Thymus (tissue), 14 donors: ENCODE measurements around the gene ATP5PB. TPM values are rescaled to one million over a fixed set of nuclear protein-coding genes. Genes with fewer than 3 reads are reported as not detected.

Experiments used
- DNase-seq, 9 donors: peaks; one replicate each; pipeline ENCODE4 v3.0.0-alpha.2; 2013; ENCODE audit warnings: low spot score in 9 of 9, low read depth in 6 of 9, missing footprints in 1 of 9
- H3K27ac ChIP-seq, 2 donors: one replicate each; pipeline ENCODE4 v1.5.1; 2013; ENCODE audit warnings: control low read depth in 1 of 2, low read depth in 1 of 2, low read length in 1 of 2, mild to moderate bottlenecking in 1 of 2, moderate library complexity in 1 of 2
- H3K27me3 ChIP-seq, 2 donors: one replicate each; pipeline ENCODE4 v1.5.1; 2013; ENCODE audit warnings: low read length in 1 of 2; ENCODE audit not compliant: control insufficient read depth in 2 of 2, insufficient read depth in 1 of 2
- H3K36me3 ChIP-seq, 2 donors: one replicate each; pipeline ENCODE4 v1.5.1; 2013; ENCODE audit warnings: low read length in 1 of 2, mild to moderate bottlenecking in 1 of 2, moderate library complexity in 1 of 2; ENCODE audit not compliant: control insufficient read depth in 2 of 2, insufficient read depth in 2 of 2
- H3K4me1 ChIP-seq, 2 donors: one replicate each; pipeline ENCODE4 v1.5.1; 2013; ENCODE audit warnings: low read length in 2 of 2; ENCODE audit not compliant: control insufficient read depth in 2 of 2, insufficient read depth in 2 of 2
- H3K4me3 ChIP-seq, 2 donors: one replicate each; pipeline ENCODE4 v1.5.1; 2013; ENCODE audit warnings: low read length in 2 of 2, control low read depth in 1 of 2, mild to moderate bottlenecking in 1 of 2
- H3K9me3 ChIP-seq, 2 donors: one replicate each; pipeline ENCODE4 v1.5.1; 2013; ENCODE audit warnings: low read length in 1 of 2, mild to moderate bottlenecking in 1 of 2; ENCODE audit not compliant: control insufficient read depth in 2 of 2, insufficient read depth in 1 of 2
- WGBS: extraction: QIAGEN DNeasy Blood & Tissue Kit; methylation state at CpG from one replicate; pipeline ENCODE4 v1.1.7; 2013; 5-methylcytosine and 5-hydroxymethylcytosine counted together
- long read RNA-seq, 10 donors: transcript quantifications; one replicate each; lab custom pipeline, GENCODE V29; 2026
- polyA plus RNA-seq: library from polyadenylated mRNA; stranded (reverse); fragments of 200-250 nt; gene quantifications from one replicate; pipeline ENCODE4 v1.2.3, GENCODE V29; 2013
- total RNA-seq: library from RNA; stranded (reverse); fragments of 120-200 nt; gene quantifications from one replicate; pipeline ENCODE4 v1.2.4, GENCODE V29; 2013
- donor health status: healthy.

The ATP5PB gene
- total RNA-seq (522 TPM), polyA plus RNA-seq (311 TPM)
- long read RNA-seq, donor 1, transcript ATP5PB-202 (7 exons, 3,156 nt) = major isoform, 23 of 29 reads
- long read RNA-seq, donor 1, partial matches to known transcripts = 6 of 29 reads
- long read RNA-seq, donor 1, other reads (novel, unspliced or antisense) = 0 of 29 reads
- long read RNA-seq, donor 2, transcript ATP5PB-202 (7 exons, 3,156 nt) = major isoform, 155 of 213 reads
- long read RNA-seq, donor 2, partial matches to known transcripts = 39 of 213 reads
- long read RNA-seq, donor 2, other reads (novel, unspliced or antisense) = 15 of 213 reads
- long read RNA-seq, donor 3, transcript ATP5PB-201 (6 exons, 1,040 nt) = minor isoform, 7 of 356 reads
- long read RNA-seq, donor 3, transcript ATP5PB-202 (7 exons, 3,156 nt) = major isoform, 214 of 356 reads
- long read RNA-seq, donor 3, partial matches to known transcripts = 84 of 356 reads
- long read RNA-seq, donor 3, other reads (novel, unspliced or antisense) = 51 of 356 reads
- long read RNA-seq, donor 4, transcript ATP5PB-202 (7 exons, 3,156 nt) = major isoform, 77 of 114 reads
- long read RNA-seq, donor 4, partial matches to known transcripts = 37 of 114 reads
- long read RNA-seq, donor 4, other reads (novel, unspliced or antisense) = 0 of 114 reads
- long read RNA-seq, donor 5, transcript ATP5PB-201 (6 exons, 1,040 nt) = minor isoform, 7 of 355 reads
- long read RNA-seq, donor 5, transcript ATP5PB-202 (7 exons, 3,156 nt) = major isoform, 228 of 355 reads
- long read RNA-seq, donor 5, partial matches to known transcripts = 103 of 355 reads
- long read RNA-seq, donor 5, other reads (novel, unspliced or antisense) = 16 of 355 reads
- long read RNA-seq, donor 6, transcript ATP5PB-202 (7 exons, 3,156 nt) = major isoform, 67 of 134 reads
- long read RNA-seq, donor 6, partial matches to known transcripts = 65 of 134 reads
- long read RNA-seq, donor 6, other reads (novel, unspliced or antisense) = 0 of 134 reads
- long read RNA-seq, donor 7, transcript ATP5PB-201 (6 exons, 1,040 nt) = minor isoform, 6 of 162 reads
- long read RNA-seq, donor 7, transcript ATP5PB-202 (7 exons, 3,156 nt) = major isoform, 127 of 162 reads
- long read RNA-seq, donor 7, partial matches to known transcripts = 20 of 162 reads
- long read RNA-seq, donor 7, other reads (novel, unspliced or antisense) = 8 of 162 reads
- long read RNA-seq, donor 8, transcript ATP5PB-202 (7 exons, 3,156 nt) = major isoform, 60 of 73 reads
- long read RNA-seq, donor 8, partial matches to known transcripts = 8 of 73 reads
- long read RNA-seq, donor 8, other reads (novel, unspliced or antisense) = 5 of 73 reads
- long read RNA-seq, donor 9, transcript ATP5PB-202 (7 exons, 3,156 nt) = major isoform, 99 of 114 reads
- long read RNA-seq, donor 9, partial matches to known transcripts = 8 of 114 reads
- long read RNA-seq, donor 9, other reads (novel, unspliced or antisense) = 5 of 114 reads
- long read RNA-seq, donor 10, transcript ATP5PB-202 (7 exons, 3,156 nt) = major isoform, 76 of 92 reads
- long read RNA-seq, donor 10, partial matches to known transcripts = 6 of 92 reads
- long read RNA-seq, donor 10, other reads (novel, unspliced or antisense) = 6 of 92 reads

- under 1% methylated on average over 54 of the region's 54 CpGs for WGBS
- H3K4me3 ChIP-seq = peak within 1 kb of the TSS; percentile 83 to 90
- H3K4me1 ChIP-seq = peaks cover 22 to 23% of the 10 kb centered on the region in 2 donors
These were observed at the start of gene ATP5PB, which contains the start of gene WDR77 for GRCh38 chr1:111448918-111449702. Gene ATP5PB, plus strand, starts transcription at chr1:111449464. Its CDS starts 78 bp downstream, at chr1:111449542. Gene WDR77, minus strand, starts transcription at chr1:111449256. Its CDS starts 87 bp downstream, at chr1:111449169.

GRCh38 chr1:111399792-111400610 is 49.3 kb upstream of the ATP5PB start:
- 48% methylated on average over 9 of the region's 9 CpGs for WGBS
- Histone ChIP-seq H3K36me3 (no peaks in the 10 kb centered on the region), H3K4me3 (no peak overlapping the region), H3K4me1 (no peaks in the 10 kb centered on the region), H3K27me3 (no peaks in the 10 kb centered on the region), H3K27ac (no peak overlapping the region), H3K9me3 (no peaks in the 10 kb centered on the region)
- DNase-seq = peak; percentile 13 to 72 (median 43)

More at GRCh38 chr1:111448918-111449702, at the start of gene ATP5PB, which contains the start of gene WDR77:
- peak; percentile 89 to 99 (median 95) for DNase-seq
- Histone ChIP-seq H3K9me3 (peaks cover 0 to 3% of the 10 kb centered on the region in 2 donors), H3K27ac (peak within 1 kb of the TSS; percentile 72 to 74), H3K27me3 (no peaks in the 10 kb centered on the region), H3K36me3 (peaks cover under 1 to 43% of the 10 kb centered on the region in 2 donors)

- H3K4me1 ChIP-seq = peaks cover 6 to 8% of the 10 kb centered on the region in 2 donors
- no peak overlapping the region for H3K27ac ChIP-seq
- 95% methylated on average over 5 of the region's 5 CpGs for WGBS
- no peaks in the 10 kb centered on the region for H3K9me3 ChIP-seq
- H3K4me3 ChIP-seq = no peak overlapping the region
- DNase-seq = no peak
- no peaks in the 10 kb centered on the region for H3K27me3 ChIP-seq
- H3K36me3 ChIP-seq = no peaks in the 10 kb centered on the region
These were observed 47.2 kb upstream of the ATP5PB start for GRCh38 chr1:111402083-111402482.

GRCh38 chr1:111404588-111404987 is 44.7 kb upstream of the ATP5PB start:
- H3K27me3 ChIP-seq = no peaks in the 10 kb centered on the region
- peak in 1 of 9 donors; percentile 13 for DNase-seq
- no peaks in the 10 kb centered on the region for H3K36me3 ChIP-seq
- H3K4me1 ChIP-seq = peaks cover 6 to 8% of the 10 kb centered on the region in 2 donors
- H3K4me3 ChIP-seq = no peak overlapping the region
- 82% methylated on average over 4 of the region's 4 CpGs for WGBS
- H3K27ac ChIP-seq = no peak overlapping the region
- no peaks in the 10 kb centered on the region for H3K9me3 ChIP-seq

- H3K27me3 ChIP-seq = no peaks in the 10 kb centered on the region
- 1% methylated on average over 2 of the region's 2 CpGs for WGBS
- H3K4me1 ChIP-seq = peaks cover 6 to 8% of the 10 kb centered on the region in 2 donors
- H3K9me3 ChIP-seq = no peaks in the 10 kb centered on the region
- H3K36me3 ChIP-seq = no peaks in the 10 kb centered on the region
- DNase-seq = peak; percentile 39 to 86 (median 63)
- no peak overlapping the region for H3K4me3 ChIP-seq
- H3K27ac ChIP-seq = peak overlapping the region; percentile 40 to 53
These were observed 42.9 kb upstream of the ATP5PB start for GRCh38 chr1:111406321-111406768.

GRCh38 chr1:111407301-111407700 is 42.0 kb upstream of the ATP5PB start:
- Histone ChIP-seq H3K9me3 (no peaks in the 10 kb centered on the region), H3K4me1 (peaks cover 6 to 8% of the 10 kb centered on the region in 2 donors), H3K27me3 (no peaks in the 10 kb centered on the region), H3K4me3 (no peak overlapping the region), H3K36me3 (no peaks in the 10 kb centered on the region), H3K27ac (no peak overlapping the region)
- no peak for DNase-seq
- WGBS = 97% methylated on average over 6 of the region's 6 CpGs

GRCh38 chr1:111412839-111413238 is 36.4 kb upstream of the ATP5PB start:
- Histone ChIP-seq H3K4me1 (no peaks in the 10 kb centered on the region), H3K27ac (no peak overlapping the region), H3K36me3 (no peaks in the 10 kb centered on the region), H3K9me3 (no peaks in the 10 kb centered on the region), H3K4me3 (no peak overlapping the region), H3K27me3 (no peaks in the 10 kb centered on the region)
- 98% methylated on average over 2 of the region's 2 CpGs for WGBS
- no peak for DNase-seq
